ENCODE data around the gene KIF21A. TPM values are rescaled to one million over a fixed set of nuclear protein-coding genes. Genes with fewer than 3 reads are reported as not detected.

The KIF21A gene
- polyA plus RNA-seq, 1 experiment = 0.69 TPM

- no peak overlapping the region for H3K4me3 ChIP-seq (ENCODE audit: low read depth, low read length)
- DNase-seq (ENCODE audit: low read depth) = no peak
- no peak for TF ChIP-seq CTCF (IDR thresholded peaks at IDR 0.05; ENCODE audit: insufficient read depth, low read depth, low read length)
- ChIA-PET POLR2A (no interaction called here), CTCF (no interaction called here)
- no peaks in the 10 kb centered on the region for H3K27me3 ChIP-seq (ENCODE audit: control insufficient read depth, insufficient read depth, low read length)
- no peaks in the 10 kb centered on the region for H3K36me3 ChIP-seq (ENCODE audit: control insufficient read depth, insufficient read depth, low read length)
Observed at GRCh38 chr12:39294715-39295114, 148.2 kb downstream of the KIF21A start.

DNA sequence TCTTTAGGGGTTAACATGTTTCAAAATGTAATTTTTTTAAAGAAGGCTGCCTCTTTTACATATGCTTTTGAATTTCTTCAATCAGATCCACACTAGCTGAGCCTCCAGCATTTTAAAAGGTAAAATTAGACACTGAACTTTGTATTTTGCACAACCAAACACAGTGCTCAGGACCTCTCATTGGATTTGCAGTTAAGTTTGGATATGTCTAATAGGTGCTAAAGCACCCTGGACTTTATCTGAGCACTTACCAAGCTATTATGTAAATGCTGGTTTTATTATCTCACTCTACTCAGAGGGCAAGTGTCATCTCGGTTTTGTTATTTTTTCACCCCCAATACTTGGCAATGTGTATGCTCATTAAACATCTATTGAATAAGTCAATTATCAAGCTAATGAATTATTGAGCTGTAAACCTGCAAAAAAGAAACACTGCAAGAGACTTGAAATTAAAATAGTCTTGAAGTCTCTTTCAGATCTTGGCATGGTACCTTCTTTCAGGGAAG, 150.7 kb downstream of the KIF21A start:
- CTCF ChIA-PET = interaction anchor here (0.9 kb wide), 1 partner anchor 19 kb away, joined by 5 read pairs; no protein-coding TSS in a partner anchor
- H3K27me3 ChIP-seq (ENCODE audit: control insufficient read depth, insufficient read depth, low read length) = no peaks in the 10 kb centered on the region
- POLR2A ChIA-PET = no interaction called here
- TF ChIP-seq CTCF (IDR thresholded peaks at IDR 0.05; ENCODE audit: insufficient read depth, low read depth, low read length) = no peak
- no peak overlapping the region for H3K4me3 ChIP-seq (ENCODE audit: low read depth, low read length)
- no peaks in the 10 kb centered on the region for H3K36me3 ChIP-seq (ENCODE audit: control insufficient read depth, insufficient read depth, low read length)
- DNase-seq (ENCODE audit: low read depth) = no peak

GRCh38 chr12:39287817-39288216, 155.1 kb downstream of the KIF21A start:
- ChIA-PET POLR2A (no interaction called here), CTCF (interaction anchor here (3.2 kb wide), 1 partner anchor 14 kb away, joined by 14 read pairs; no protein-coding TSS in a partner anchor)

DNA sequence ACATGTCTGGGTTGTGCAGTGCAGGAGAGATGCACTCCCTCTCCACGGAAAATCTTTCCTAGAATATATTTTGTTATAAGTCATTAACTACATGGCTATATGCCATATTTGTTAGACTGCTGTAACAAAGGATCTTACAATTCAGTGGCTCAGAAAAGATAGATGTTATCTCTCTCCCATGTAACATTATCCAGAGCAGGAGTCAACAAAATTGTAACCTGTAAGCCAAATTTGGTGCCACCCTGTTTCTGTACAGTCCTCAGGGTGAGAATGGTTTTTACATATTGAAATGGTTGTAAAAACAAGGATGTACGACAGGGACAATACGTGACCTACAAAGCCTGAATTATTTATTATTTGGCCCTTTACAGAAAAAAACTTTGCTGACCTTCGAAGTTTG, 155.5 kb downstream of the KIF21A start:
- POLR2A ChIA-PET = no interaction called here
- no peak for DNase-seq (ENCODE audit: low read depth)
- CTCF ChIA-PET = interaction anchor here (3.2 kb wide), 1 partner anchor 14 kb away, joined by 14 read pairs; no protein-coding TSS in a partner anchor
- Histone ChIP-seq H3K27me3 (ENCODE audit: control insufficient read depth, insufficient read depth, low read length) (no peaks in the 10 kb centered on the region), H3K36me3 (ENCODE audit: control insufficient read depth, insufficient read depth, low read length) (no peaks in the 10 kb centered on the region), H3K4me3 (ENCODE audit: low read depth, low read length) (no peak overlapping the region)
- TF ChIP-seq CTCF (IDR thresholded peaks at IDR 0.05; ENCODE audit: insufficient read depth, low read depth, low read length) = no peak

More at GRCh38 chr12:39287817-39288216, 155.1 kb downstream of the KIF21A start:
- Histone ChIP-seq H3K36me3 (ENCODE audit: control insufficient read depth, insufficient read depth, low read length) (no peaks in the 10 kb centered on the region), H3K4me3 (ENCODE audit: low read depth, low read length) (no peak overlapping the region), H3K27me3 (ENCODE audit: control insufficient read depth, insufficient read depth, low read length) (no peaks in the 10 kb centered on the region)
- no peak for DNase-seq (ENCODE audit: low read depth)
- no peak for TF ChIP-seq CTCF (IDR thresholded peaks at IDR 0.05; ENCODE audit: insufficient read depth, low read depth, low read length)

DNA sequence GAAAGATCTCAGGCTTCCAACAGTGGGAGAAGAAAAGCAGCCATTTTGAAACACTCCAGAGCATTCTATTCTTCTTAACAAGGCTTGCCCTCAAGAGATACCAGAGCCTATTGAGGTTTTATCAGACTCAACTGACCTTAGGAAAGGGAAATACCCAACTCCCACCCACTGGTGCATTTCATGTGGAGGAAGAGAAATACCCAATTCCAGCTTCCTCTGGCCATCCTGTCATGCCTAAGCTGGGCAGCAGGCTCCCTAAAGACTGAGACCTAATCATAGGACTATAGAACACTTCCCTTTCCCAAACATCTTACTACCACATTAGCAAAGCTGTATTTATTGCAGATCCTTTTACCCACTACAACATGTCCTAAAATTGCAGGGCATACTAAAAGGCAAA, 164.5 kb downstream of the KIF21A start:
- CTCF ChIA-PET = no interaction called here
- Histone ChIP-seq H3K27me3 (ENCODE audit: control insufficient read depth, insufficient read depth, low read length) (no peaks in the 10 kb centered on the region), H3K4me3 (ENCODE audit: low read depth, low read length) (no peak overlapping the region), H3K36me3 (ENCODE audit: control insufficient read depth, insufficient read depth, low read length) (no peaks in the 10 kb centered on the region)
- no peak for TF ChIP-seq CTCF (IDR thresholded peaks at IDR 0.05; ENCODE audit: insufficient read depth, low read depth, low read length)
- POLR2A ChIA-PET = no interaction called here
- DNase-seq (ENCODE audit: low read depth) = no peak
